NCI-H446 (cell line): ENCODE data around the gene NNT.
"Not testable (repeated sequence)": the region's sequence is repeated elsewhere in the genome, so short reads cannot be mapped to it uniquely, and the experiment has no call there.

Source experiments
- DNase-seq, 2 experiments: peaks; one replicate each; lab custom pipeline; 2025; lab: John Stamatoyannopoulos, UW

NNT gene

GRCh38 chr5:43583724-43584123, 19.3 kb upstream of the NNT start:
- no peak for DNase-seq

GRCh38 chr5:43584166-43584699, 18.7 kb upstream of the NNT start:
- DNase-seq: no peak

- no peak for DNase-seq
Measured at GRCh38 chr5:43588842-43589241, 14.1 kb upstream of the NNT start.

- no peak for DNase-seq
Measured at GRCh38 chr5:43589310-43589709, 13.7 kb upstream of the NNT start.

- DNase-seq: no peak
Measured at GRCh38 chr5:43590700-43591099, 12.3 kb upstream of the NNT start.

GRCh38 chr5:43592363-43592762, 10.6 kb upstream of the NNT start:
- no peak for DNase-seq

GRCh38 chr5:43598927-43599326, 4.1 kb upstream of the NNT start:
- not testable (repeated sequence) for DNase-seq

GRCh38 chr5:43601454-43602260, 1.3 kb upstream of the NNT start:
- peak; percentile 40 to 43 for DNase-seq

- peak; percentile 9 to 66 for DNase-seq
Measured at GRCh38 chr5:43603344-43604217, 601 bp downstream of the NNT start.

- no peak for DNase-seq
Measured at GRCh38 chr5:43604699-43605098, 1.7 kb downstream of the NNT start.

GRCh38 chr5:43606351-43606750, 3.4 kb downstream of the NNT start:
- DNase-seq: no peak

- no peak for DNase-seq
Measured at GRCh38 chr5:43608406-43608805, 5.4 kb downstream of the NNT start.

- DNase-seq: no peak
Measured at GRCh38 chr5:43609752-43610151, 6.8 kb downstream of the NNT start.

GRCh38 chr5:43613370-43613769, 10.4 kb downstream of the NNT start:
- DNase-seq: no peak

- no peak for DNase-seq
Measured at GRCh38 chr5:43615445-43616184, 12.6 kb downstream of the NNT start.

- no peak for DNase-seq
Measured at GRCh38 chr5:43616535-43616934, 13.6 kb downstream of the NNT start.

- no peak for DNase-seq
Measured at GRCh38 chr5:43619380-43619779, 16.4 kb downstream of the NNT start.

GRCh38 chr5:43619911-43620310, 16.9 kb downstream of the NNT start:
- no peak for DNase-seq

- DNase-seq: no peak
Measured at GRCh38 chr5:43620944-43621505, 18.0 kb downstream of the NNT start.

GRCh38 chr5:43622074-43622473, 19.1 kb downstream of the NNT start:
- no peak for DNase-seq

- DNase-seq: no peak
Measured at GRCh38 chr5:43623048-43623680, 20.2 kb downstream of the NNT start.
